NCI-H1417 treated with DMSO at 0.1 percent for 48 hours (cell line): Measurements from ENCODE around the gene UGP2.
"Not testable (repeated sequence)": the region's sequence is repeated elsewhere in the genome, so short reads cannot be mapped to it uniquely, and the experiment has no call there.

Experiments used
- DNase-seq: peaks from one replicate; lab custom pipeline; 2025; lab: John Stamatoyannopoulos, UW

The UGP2 gene

GRCh38 chr2:63841254-63842022 lies at the start of gene UGP2:
Gene UGP2 (plus strand): TSS chr2:63841896. CDS start chr2:63842186, 290 bp downstream.
- DNase-seq, result no peak

- DNase-seq, result no peak
Measured at GRCh38 chr2:63792530-63792929, 49.2 kb upstream of the UGP2 start.

GRCh38 chr2:63796366-63796765 lies 45.3 kb upstream of the UGP2 start:
- DNase-seq, result no peak

- no peak for DNase-seq
Measured at GRCh38 chr2:63796796-63797195, 44.9 kb upstream of the UGP2 start.

- no peak for DNase-seq
Measured at GRCh38 chr2:63801455-63801854, 40.2 kb upstream of the UGP2 start.

- no peak for DNase-seq
Measured at GRCh38 chr2:63805412-63805811, 36.3 kb upstream of the UGP2 start.

GRCh38 chr2:63808036-63808435 lies 33.7 kb upstream of the UGP2 start:
- not testable (repeated sequence) for DNase-seq

GRCh38 chr2:63808911-63809310 lies 32.8 kb upstream of the UGP2 start:
- DNase-seq, result not testable (repeated sequence)

- DNase-seq, result no peak
Measured at GRCh38 chr2:63811063-63811462, 30.6 kb upstream of the UGP2 start.

- DNase-seq, result not testable (repeated sequence)
Measured at GRCh38 chr2:63811870-63812269, 29.8 kb upstream of the UGP2 start.

- DNase-seq, result no peak
Measured at GRCh38 chr2:63814114-63814513, 27.6 kb upstream of the UGP2 start.

GRCh38 chr2:63817382-63817781 lies 24.3 kb upstream of the UGP2 start:
- DNase-seq, result no peak

- no peak for DNase-seq
Measured at GRCh38 chr2:63818271-63818670, 23.4 kb upstream of the UGP2 start.

GRCh38 chr2:63819256-63819655 lies 22.4 kb upstream of the UGP2 start:
- no peak for DNase-seq

GRCh38 chr2:63819765-63820717 lies 21.7 kb upstream of the UGP2 start:
- DNase-seq, result no peak

- no peak for DNase-seq
Measured at GRCh38 chr2:63820969-63821368, 20.7 kb upstream of the UGP2 start.

- DNase-seq, result no peak
Measured at GRCh38 chr2:63821396-63821795, 20.3 kb upstream of the UGP2 start.

- no peak for DNase-seq
Measured at GRCh38 chr2:63822478-63822877, 19.2 kb upstream of the UGP2 start.

GRCh38 chr2:63827749-63828148 lies 13.9 kb upstream of the UGP2 start:
- DNase-seq, result no peak

- no peak for DNase-seq
Measured at GRCh38 chr2:63831176-63831575, 10.5 kb upstream of the UGP2 start.

- DNase-seq, result peak; percentile 25
Measured at GRCh38 chr2:63834401-63834800, 7.3 kb upstream of the UGP2 start.

GRCh38 chr2:63837036-63837594 lies 4.6 kb upstream of the UGP2 start:
- no peak for DNase-seq
